Upper lobe of left lung (tissue), 6 donors: ENCODE data around the gene CHAF1A. TPM values are rescaled to one million over a fixed set of nuclear protein-coding genes. Genes with fewer than 3 reads are reported as not detected.

Source experiments
- ATAC-seq, 2 donors: fragments of 200-7000 bp; cut with Tn5 transposase; one replicate each; pipeline ENCODE4 v1.9.1; 2022; ENCODE audit warnings: mild to moderate bottlenecking in 2 of 2, moderate library complexity in 2 of 2; ENCODE audit not compliant: low FRiP score in 2 of 2
- DNase-seq, 2 donors: peaks; one replicate each; pipeline ENCODE4 v3.0.0-alpha.2; 2019 to 2020
- H3K27ac ChIP-seq, 4 donors: fragments of 200-600 bp; sonication (generic); one replicate each; pipeline ENCODE4 v1.5.1; 2016 to 2019
- H3K27me3 ChIP-seq, 4 donors: fragments of 200-600 bp; sonication (generic); one replicate each; pipeline ENCODE4 v1.5.1; 2017 to 2019
- H3K36me3 ChIP-seq, 4 donors: fragments of 200-600 bp; sonication (generic); one replicate each; pipeline ENCODE4 v1.5.1; 2016 to 2019
- H3K4me1 ChIP-seq, 4 donors: fragments of 200-600 bp; sonication (generic); one replicate each; pipeline ENCODE4 v1.5.1; 2018 to 2019
- H3K4me3 ChIP-seq, 4 donors: fragments of 200-600 bp; sonication (generic); one replicate each; pipeline ENCODE4 v1.5.1; 2017 to 2019; ENCODE audit warnings: mild to moderate bottlenecking in 2 of 4, moderate library complexity in 1 of 4
- H3K9me3 ChIP-seq, 4 donors: fragments of 200-600 bp; sonication (generic); one replicate each; pipeline ENCODE4 v1.5.1; 2018 to 2019
- EP300 ChIP-seq, 4 donors: sonication (generic); formaldehyde crosslinking; IDR thresholded peaks; one replicate each; pipeline ENCODE4 v1.5.1; 2017; ENCODE audit warnings: antibody characterized with exemption in 4 of 4, control low read depth in 2 of 4
- POLR2A ChIP-seq, 4 donors: fragments of 450-650 bp; IDR thresholded peaks; one replicate each; pipeline ENCODE4 v1.5.1; 2016 to 2017; ENCODE audit warnings: antibody characterized with exemption in 4 of 4, mild to moderate bottlenecking in 2 of 4
- POLR2AphosphoS5 ChIP-seq, 2 donors: sonication (generic); formaldehyde crosslinking; IDR thresholded peaks; one replicate each; pipeline ENCODE4 v1.5.1; 2017; ENCODE audit warnings: antibody characterized with exemption in 2 of 2
- WGBS, 2 donors: methylation state at CpG; one replicate each; pipeline ENCODE4 v1.1.5; 2017 to 2018; 5-methylcytosine and 5-hydroxymethylcytosine counted together
- total RNA-seq, 6 donors: library from RNA; depleted of rRNA in 4 of 6; stranded (reverse); fragments of >200 nt in 4 of 6; gene quantifications; one replicate each; pipeline versions ENCODE4 v1.1.0 to v1.2.1, GENCODE V29; 2016 to 2021
- TF ChIP-seq, protein P1 (sequence below), 6 experiments: fragments of 450-650 bp in 4 of 6; fragments of 200-600 bp in 2 of 6; sonication (generic) in 2 of 6; IDR thresholded peaks; one replicate each; pipeline ENCODE4 v1.5.1; 2016 to 2019; ENCODE audit warnings: antibody characterized with exemption in 6 of 6
- donor health status: DM: no; HTN: no; CAD: no; lungs with moderate emphysema.
- donor health status: DM: no; HTN: yes; CAD: no; lungs with severe emphysema.

The CHAF1A gene
- total RNA-seq, 6 donors from 2014 or later, result 3.3 to 16.8 (median 10.1) TPM

DNA sequence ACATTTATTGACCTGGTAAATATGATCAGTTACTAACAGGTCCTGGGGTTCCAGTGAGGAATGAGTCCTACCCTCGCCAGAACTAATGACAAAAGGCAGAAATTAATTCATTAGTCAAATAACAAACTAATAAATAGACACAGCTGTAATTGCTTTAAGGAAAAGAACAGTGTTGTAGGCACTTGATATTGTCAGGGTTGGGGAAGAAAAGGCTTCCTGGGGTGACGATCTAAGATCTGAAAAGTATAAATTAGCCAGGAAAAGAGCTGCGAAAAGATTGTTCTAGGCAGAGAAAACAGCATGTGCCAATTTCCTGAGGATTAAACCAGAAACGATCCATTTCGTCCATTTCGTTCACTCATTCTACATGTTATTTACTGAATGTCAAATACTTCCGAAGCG is 670 bp upstream of the CHAF1A start:
- Histone ChIP-seq H3K9me3 (no peaks in the 10 kb centered on the region), H3K4me1 (peaks cover 40 to 54% (median 43%) of the 10 kb centered on the region in 4 donors), H3K27me3 (no peaks in the 10 kb centered on the region), H3K27ac (peak overlapping the region; percentile 88 to 98 (median 89)), H3K4me3 (peak overlapping the region in 3 of 4 donors; percentile 69 to 99 (median 83)), H3K36me3 (no peaks in the 10 kb centered on the region)
- WGBS, 2 donors, result 1% methylated on average over 8 of the region's 8 CpGs
- ATAC-seq, result no peak
- DNase-seq, result no peak
- no peak for TF ChIP-seq POLR2A (IDR thresholded peaks at IDR 0.05)
- TF ChIP-seq, protein P1, sequence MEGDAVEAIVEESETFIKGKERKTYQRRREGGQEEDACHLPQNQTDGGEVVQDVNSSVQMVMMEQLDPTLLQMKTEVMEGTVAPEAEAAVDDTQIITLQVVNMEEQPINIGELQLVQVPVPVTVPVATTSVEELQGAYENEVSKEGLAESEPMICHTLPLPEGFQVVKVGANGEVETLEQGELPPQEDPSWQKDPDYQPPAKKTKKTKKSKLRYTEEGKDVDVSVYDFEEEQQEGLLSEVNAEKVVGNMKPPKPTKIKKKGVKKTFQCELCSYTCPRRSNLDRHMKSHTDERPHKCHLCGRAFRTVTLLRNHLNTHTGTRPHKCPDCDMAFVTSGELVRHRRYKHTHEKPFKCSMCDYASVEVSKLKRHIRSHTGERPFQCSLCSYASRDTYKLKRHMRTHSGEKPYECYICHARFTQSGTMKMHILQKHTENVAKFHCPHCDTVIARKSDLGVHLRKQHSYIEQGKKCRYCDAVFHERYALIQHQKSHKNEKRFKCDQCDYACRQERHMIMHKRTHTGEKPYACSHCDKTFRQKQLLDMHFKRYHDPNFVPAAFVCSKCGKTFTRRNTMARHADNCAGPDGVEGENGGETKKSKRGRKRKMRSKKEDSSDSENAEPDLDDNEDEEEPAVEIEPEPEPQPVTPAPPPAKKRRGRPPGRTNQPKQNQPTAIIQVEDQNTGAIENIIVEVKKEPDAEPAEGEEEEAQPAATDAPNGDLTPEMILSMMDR (IDR thresholded peaks at IDR 0.05), result peak in 1 of 6 experiments; percentile 3

- peak overlapping the region; percentile 68 to 98 (median 82) for H3K27ac ChIP-seq
- H3K4me3 ChIP-seq, result peak overlapping the region; percentile 69 to 99 (median 78)
- 21 to 25% methylated on average over 8 to 16 of the region's 32 CpGs for WGBS, 2 donors
These were observed 743 bp downstream of the CHAF1A start for GRCh38 chr19:4403005-4403761.

GRCh38 chr19:4405977-4406376 is 3.5 kb downstream of the CHAF1A start:
- TF ChIP-seq EP300 (IDR thresholded peaks at IDR 0.05) (no peak), POLR2A (IDR thresholded peaks at IDR 0.05) (no peak), POLR2AphosphoS5 (IDR thresholded peaks at IDR 0.05) (no peak)
- TF ChIP-seq, protein P1 (IDR thresholded peaks at IDR 0.05), result no peak
- WGBS, 2 donors, result 79 to 87% methylated on average over 8 of the region's 8 CpGs
- peaks cover 17 to 23% (median 20%) of the 10 kb centered on the region in 4 donors for H3K4me1 ChIP-seq

More at GRCh38 chr19:4403005-4403761, 743 bp downstream of the CHAF1A start:
- H3K4me1 ChIP-seq, result peaks cover 28 to 42% (median 34%) of the 10 kb centered on the region in 4 donors
- no peaks in the 10 kb centered on the region for H3K27me3 ChIP-seq
- TF ChIP-seq POLR2AphosphoS5 (IDR thresholded peaks at IDR 0.05), result no peak
- no peak for TF ChIP-seq EP300 (IDR thresholded peaks at IDR 0.05)
- TF ChIP-seq, protein P1 (IDR thresholded peaks at IDR 0.05), result no peak
- TF ChIP-seq POLR2A (IDR thresholded peaks at IDR 0.05), result no peak
- H3K9me3 ChIP-seq, result no peaks in the 10 kb centered on the region
- ATAC-seq, result no peak
- H3K36me3 ChIP-seq, result no peaks in the 10 kb centered on the region
- DNase-seq, result no peak

GRCh38 chr19:4406626-4407025 is 4.2 kb downstream of the CHAF1A start:
- ATAC-seq, result no peak
- peaks cover 0 to 11% (median 0%) of the 10 kb centered on the region in 4 donors for H3K36me3 ChIP-seq
- 95 to 97% methylated on average over 7 of the region's 7 CpGs for WGBS, 2 donors

More at GRCh38 chr19:4405977-4406376, 3.5 kb downstream of the CHAF1A start:
- Histone ChIP-seq H3K27ac (no peak overlapping the region), H3K9me3 (no peaks in the 10 kb centered on the region), H3K27me3 (no peaks in the 10 kb centered on the region), H3K4me3 (no peak overlapping the region), H3K36me3 (peaks cover 0 to 11% (median 0%) of the 10 kb centered on the region in 4 donors)
- ATAC-seq (no peak), DNase-seq (no peak)

More at GRCh38 chr19:4406626-4407025, 4.2 kb downstream of the CHAF1A start:
- TF ChIP-seq POLR2AphosphoS5 (IDR thresholded peaks at IDR 0.05) (no peak), POLR2A (IDR thresholded peaks at IDR 0.05) (no peak), EP300 (IDR thresholded peaks at IDR 0.05) (no peak)
- TF ChIP-seq, protein P1 (IDR thresholded peaks at IDR 0.05), result no peak
- Histone ChIP-seq H3K9me3 (no peaks in the 10 kb centered on the region), H3K4me3 (no peak overlapping the region), H3K4me1 (peaks cover 11 to 16% (median 13%) of the 10 kb centered on the region in 4 donors), H3K27me3 (no peaks in the 10 kb centered on the region), H3K27ac (no peak overlapping the region)
- no peak for DNase-seq
